Gastroesophageal sphincter (tissue), 4 donors: ENCODE data around the gene GIPC3. TPM values are rescaled to one million over a fixed set of nuclear protein-coding genes. Genes with fewer than 3 reads are reported as not detected.

Experiments used
- ATAC-seq: fragments of 150-250 bp; one replicate; pipeline ENCODE4 v1.9.1; 2016; ENCODE audit warnings: mild to moderate bottlenecking, moderate library complexity
- H3K27ac ChIP-seq, 4 donors: fragments of 200-600 bp; sonication (generic) in 3 of 4; 1 replicate in 3 of 4; 2 replicates in 1 of 4; pipeline ENCODE4 v1.5.1; 2016 to 2019
- H3K27me3 ChIP-seq: fragments of 200-600 bp; sonication (generic); one replicate; pipeline ENCODE4 v1.5.1; 2019
- H3K36me3 ChIP-seq, 2 donors: fragments of 200-600 bp; sonication (generic); one replicate each; pipeline ENCODE4 v1.5.1; 2019; ENCODE audit warnings: control low read depth in 1 of 2
- H3K4me1 ChIP-seq, 3 donors: fragments of 200-600 bp; sonication (generic); 1 replicate in 2 of 3; 2 replicates in 1 of 3; pipeline ENCODE4 v1.5.1; 2016 to 2019; ENCODE audit warnings: control low read depth in 2 of 3
- H3K4me3 ChIP-seq, 2 donors: fragments of 200-600 bp; sonication (generic); one replicate each; pipeline ENCODE4 v1.5.1; 2019; ENCODE audit warnings: mild to moderate bottlenecking in 1 of 2, moderate library complexity in 1 of 2
- H3K9me3 ChIP-seq, 3 donors: fragments of 200-600 bp; sonication (generic); one replicate each; pipeline ENCODE4 v1.5.1; 2017 to 2019; ENCODE audit warnings: control low read depth in 2 of 3
- CTCF ChIP-seq, 4 experiments: fragments of 200-600 bp in 2 of 4; fragments of 450-650 bp in 2 of 4; sonication (generic) in 1 of 4; IDR thresholded peaks; one replicate each; pipeline ENCODE4 v1.5.1; 2017 to 2019; ENCODE audit warnings: antibody characterized with exemption in 4 of 4, mild to moderate bottlenecking in 2 of 4, moderate library complexity in 2 of 4
- EP300 ChIP-seq: sonication (generic); formaldehyde crosslinking; IDR thresholded peaks from one replicate; pipeline ENCODE4 v1.6.1; 2017; ENCODE audit warnings: antibody characterized with exemption, mild to moderate bottlenecking
- POLR2A ChIP-seq, 2 donors: fragments of 450-650 bp; IDR thresholded peaks; one replicate each; pipeline ENCODE4 v1.6.1; 2017; ENCODE audit warnings: antibody characterized with exemption in 2 of 2, mild to moderate bottlenecking in 2 of 2, moderate library complexity in 1 of 2
- POLR2AphosphoS5 ChIP-seq: sonication (generic); formaldehyde crosslinking; IDR thresholded peaks from one replicate; pipeline ENCODE4 v1.6.1; 2017; ENCODE audit warnings: antibody characterized with exemption
- WGBS, 2 donors: methylation state at CpG; one replicate each; pipeline ENCODE4 v1.1.5; 2018; ENCODE audit warnings: low coverage in 1 of 2; 5-methylcytosine and 5-hydroxymethylcytosine counted together
- total RNA-seq, 4 donors: library from RNA; depleted of rRNA; stranded (reverse); fragments of >200 nt; gene quantifications; one replicate each; pipeline ENCODE4 v1.1.0, GENCODE V29; 2016

Gene GIPC3
- total RNA-seq, 4 donors from 2014 or later: 0.94 to 16.8 (median 2.1) TPM

- no peak for TF ChIP-seq CTCF (IDR thresholded peaks at IDR 0.05)
- TF ChIP-seq POLR2AphosphoS5: no peak
- no peak for TF ChIP-seq EP300
- no peak for TF ChIP-seq POLR2A (IDR thresholded peaks at IDR 0.05)
- 38 to 53% methylated on average over 7 to 16 of the region's 55 CpGs for WGBS, 2 donors
- H3K27ac ChIP-seq: peak overlapping the region in 3 of 4 donors; percentile 90 to 91 (median 90)
- H3K9me3 ChIP-seq: no peaks in the 10 kb centered on the region
- H3K4me1 ChIP-seq: peaks cover 0 to 58% (median 21%) of the 10 kb centered on the region in 3 donors
- peaks cover 0 to 12% of the 10 kb centered on the region in 2 donors for H3K36me3 ChIP-seq
- peak overlapping the region; percentile 66 to 75 for H3K4me3 ChIP-seq
- ATAC-seq: no peak
- no peaks in the 10 kb centered on the region for H3K27me3 ChIP-seq
Measured at GRCh38 chr19:3573858-3574637, 11.2 kb upstream of the GIPC3 start.

GRCh38 chr19:3575260-3575741 lies 10.0 kb upstream of the GIPC3 start:
- no peak for ATAC-seq
- H3K4me1 ChIP-seq: peaks cover 0 to 71% (median 21%) of the 10 kb centered on the region in 3 donors
- H3K27me3 ChIP-seq: no peaks in the 10 kb centered on the region
- no peak for TF ChIP-seq POLR2AphosphoS5
- peak in 1 of 4 experiments; percentile 15 for TF ChIP-seq CTCF (IDR thresholded peaks at IDR 0.05)
- no peak for TF ChIP-seq EP300
- TF ChIP-seq POLR2A (IDR thresholded peaks at IDR 0.05): no peak
- WGBS, 2 donors: 87% methylated on average over 3 to 11 of the region's 19 CpGs
- H3K9me3 ChIP-seq: no peaks in the 10 kb centered on the region
- H3K36me3 ChIP-seq: peaks cover 0 to 12% of the 10 kb centered on the region in 2 donors
- H3K4me3 ChIP-seq: no peak overlapping the region
- peak overlapping the region in 1 of 4 donors; percentile 83 for H3K27ac ChIP-seq

GRCh38 chr19:3575949-3576673 lies 9.2 kb upstream of the GIPC3 start:
- H3K4me3 ChIP-seq: peak overlapping the region in 1 of 2 donors; percentile 47
- H3K36me3 ChIP-seq: peaks cover 0 to 12% of the 10 kb centered on the region in 2 donors
- ATAC-seq: no peak
- 55 to 86% methylated on average over 7 to 14 of the region's 29 CpGs for WGBS, 2 donors
- TF ChIP-seq CTCF (IDR thresholded peaks at IDR 0.05): no peak
- TF ChIP-seq EP300: no peak
- TF ChIP-seq POLR2A (IDR thresholded peaks at IDR 0.05): no peak
- TF ChIP-seq POLR2AphosphoS5: no peak
- H3K4me1 ChIP-seq: peaks cover 0 to 74% (median 21%) of the 10 kb centered on the region in 3 donors
- no peaks in the 10 kb centered on the region for H3K9me3 ChIP-seq
- peak overlapping the region in 3 of 4 donors; percentile 80 to 83 (median 83) for H3K27ac ChIP-seq
- no peaks in the 10 kb centered on the region for H3K27me3 ChIP-seq

GRCh38 chr19:3576696-3577443 lies 8.4 kb upstream of the GIPC3 start:
- peaks cover 0 to 67% (median 18%) of the 10 kb centered on the region in 3 donors for H3K4me1 ChIP-seq
- 4 to 21% methylated on average over 5 to 27 of the region's 78 CpGs for WGBS, 2 donors
- peak overlapping the region in 1 of 2 donors; percentile 47 for H3K4me3 ChIP-seq
- H3K36me3 ChIP-seq: peaks cover 0 to 12% of the 10 kb centered on the region in 2 donors
- TF ChIP-seq EP300 (no peak), CTCF (IDR thresholded peaks at IDR 0.05) (peak in 1 of 4 experiments; percentile 25)
- peak overlapping the region in 3 of 4 donors; percentile 80 to 83 (median 83) for H3K27ac ChIP-seq
- peak; percentile 34 for ATAC-seq
- no peaks in the 10 kb centered on the region for H3K9me3 ChIP-seq
- H3K27me3 ChIP-seq: no peaks in the 10 kb centered on the region
